Uterus (tissue), 4 donors: ENCODE measurements around the gene NYAP1. TPM values are rescaled to one million over a fixed set of nuclear protein-coding genes. Genes with fewer than 3 reads are reported as not detected.

Source experiments
- DNase-seq, 2 donors: peaks; one replicate each; pipeline ENCODE4 v3.0.0-alpha.2; 2019 to 2020
- H3K27ac ChIP-seq, 2 donors: fragments of 200-600 bp; sonication (generic); 1 replicate in 1 of 2; 2 replicates in 1 of 2; pipeline ENCODE4 v1.5.1; 2016 to 2018
- H3K27me3 ChIP-seq, 2 donors: fragments of 200-600 bp; sonication (generic); one replicate each; pipeline ENCODE4 v1.5.1; 2018 to 2019; ENCODE audit warnings: control low read depth in 1 of 2
- H3K36me3 ChIP-seq, 2 donors: fragments of 200-600 bp; sonication (generic); one replicate each; pipeline ENCODE4 v1.5.1; 2019; ENCODE audit warnings: control low read depth in 1 of 2
- H3K4me1 ChIP-seq, 2 donors: fragments of 200-600 bp; sonication (generic); one replicate each; pipeline ENCODE4 v1.5.1; 2018 to 2019; ENCODE audit warnings: control low read depth in 1 of 2
- H3K4me3 ChIP-seq, 2 donors: fragments of 200-600 bp; sonication (generic); 1 replicate in 1 of 2; 2 replicates in 1 of 2; pipeline ENCODE4 v1.5.1; 2018 to 2019; ENCODE audit warnings: mild to moderate bottlenecking in 1 of 2
- H3K9me3 ChIP-seq, 2 donors: fragments of 200-600 bp; sonication (generic); one replicate each; pipeline ENCODE4 v1.5.1; 2019; ENCODE audit warnings: control low read depth in 1 of 2
- CTCF ChIP-seq, 4 experiments: fragments of 200-600 bp in 2 of 4; fragments of 450-650 bp in 2 of 4; sonication (generic) in 2 of 4; IDR thresholded peaks; one replicate each; pipeline ENCODE4 v1.5.1; 2016 to 2019; ENCODE audit warnings: antibody characterized with exemption in 4 of 4, mild to moderate bottlenecking in 2 of 4, moderate library complexity in 1 of 4
- POLR2A ChIP-seq, 2 donors: fragments of 450-650 bp; IDR thresholded peaks; one replicate each; pipeline ENCODE4 v1.6.1; 2016; ENCODE audit warnings: antibody characterized with exemption in 2 of 2, mild to moderate bottlenecking in 1 of 2, moderate library complexity in 1 of 2
- intact Hi-C: fragments of 100-400 bp; cut with DNase I; formaldehyde crosslinking; loops from one replicate; pipeline ENCODE4 v1.15.1; 2023; ENCODE audit warnings: low total_unique reads
- total RNA-seq, 4 donors: library from RNA; depleted of rRNA in 3 of 4; stranded (reverse); fragments of >200 nt in 3 of 4; gene quantifications; one replicate each; pipeline versions ENCODE4 v1.1.0 to v1.2.4, GENCODE V29; 2014 to 2023
- donor health status: DM: yes; HTN: yes; CAD: no.

Gene NYAP1
- 1 to 10 TPM in 2 of 4 donors, under 1 TPM in 2; 0.29 to 6.5 (median 2.4) TPM for total RNA-seq

GRCh38 chr7:100483722-100484672 is at the start of gene NYAP1:
TSS of gene NYAP1 (plus strand) at chr7:100483927. CDS start at chr7:100485312, 1,385 bp downstream.
- peak within 1 kb of the TSS; percentile 63 to 81 for H3K27ac ChIP-seq
- H3K36me3 ChIP-seq = no peaks in the 10 kb centered on the region
- no peak for TF ChIP-seq POLR2A (IDR thresholded peaks at IDR 0.05)
- TF ChIP-seq CTCF (IDR thresholded peaks at IDR 0.05) = no peak
- intact Hi-C loops = no loop called here
- H3K4me1 ChIP-seq = peaks cover 0 to 6% of the 10 kb centered on the region in 2 donors
- H3K4me3 ChIP-seq = peak within 1 kb of the TSS; percentile 52 to 64
- DNase-seq = peak; percentile 78 to 79
- H3K9me3 ChIP-seq = no peaks in the 10 kb centered on the region
- H3K27me3 ChIP-seq = no peaks in the 10 kb centered on the region

GRCh38 chr7:100434297-100435144 is 49.2 kb upstream of the NYAP1 start:
- Histone ChIP-seq H3K27me3 (no peaks in the 10 kb centered on the region), H3K36me3 (no peaks in the 10 kb centered on the region), H3K4me3 (no peak overlapping the region), H3K9me3 (no peaks in the 10 kb centered on the region), H3K4me1 (peaks cover 7 to 22% of the 10 kb centered on the region in 2 donors), H3K27ac (peak overlapping the region in 1 of 2 donors; percentile 96)
- no peak for TF ChIP-seq POLR2A (IDR thresholded peaks at IDR 0.05)
- TF ChIP-seq CTCF (IDR thresholded peaks at IDR 0.05) = no peak
- DNase-seq = no peak
- intact Hi-C loops = no loop called here

- H3K9me3 ChIP-seq = no peaks in the 10 kb centered on the region
- peaks cover 7 to 19% of the 10 kb centered on the region in 2 donors for H3K4me1 ChIP-seq
- TF ChIP-seq CTCF (IDR thresholded peaks at IDR 0.05) (no peak), POLR2A (IDR thresholded peaks at IDR 0.05) (no peak)
- H3K27me3 ChIP-seq = no peaks in the 10 kb centered on the region
- no peaks in the 10 kb centered on the region for H3K36me3 ChIP-seq
- peak in 1 of 2 donors; percentile 45 for DNase-seq
- peak overlapping the region; percentile 73 to 93 for H3K4me3 ChIP-seq
- intact Hi-C loops = no loop called here
- peak overlapping the region; percentile 94 to 96 for H3K27ac ChIP-seq
Measured at GRCh38 chr7:100435401-100436304, 48.1 kb upstream of the NYAP1 start.

- no peak for TF ChIP-seq CTCF (IDR thresholded peaks at IDR 0.05)
- TF ChIP-seq POLR2A (IDR thresholded peaks at IDR 0.05) = no peak
- H3K36me3 ChIP-seq = no peaks in the 10 kb centered on the region
- DNase-seq = peak; percentile 8 to 11
- peak overlapping the region; percentile 94 to 96 for H3K27ac ChIP-seq
- H3K27me3 ChIP-seq = no peaks in the 10 kb centered on the region
- intact Hi-C loops = no loop called here
- no peak overlapping the region for H3K4me3 ChIP-seq
- H3K9me3 ChIP-seq = no peaks in the 10 kb centered on the region
- peaks cover 7 to 8% of the 10 kb centered on the region in 2 donors for H3K4me1 ChIP-seq
Measured at GRCh38 chr7:100437150-100438100, 46.3 kb upstream of the NYAP1 start.
